CD4-positive, alpha-beta T cell treated with Interleukin-1 beta for 1 hour (primary cell): ENCODE measurements around the gene OR1Q1.
"Not testable (repeated sequence)": the region's sequence is repeated elsewhere in the genome, so short reads cannot be mapped to it uniquely, and the experiment has no call there.

Experiments used
- DNase-seq, 2 donors: peaks; one replicate each; pipeline ENCODE4 v3.0.0-alpha.2; 2020 to 2022

The OR1Q1 gene, protein sequence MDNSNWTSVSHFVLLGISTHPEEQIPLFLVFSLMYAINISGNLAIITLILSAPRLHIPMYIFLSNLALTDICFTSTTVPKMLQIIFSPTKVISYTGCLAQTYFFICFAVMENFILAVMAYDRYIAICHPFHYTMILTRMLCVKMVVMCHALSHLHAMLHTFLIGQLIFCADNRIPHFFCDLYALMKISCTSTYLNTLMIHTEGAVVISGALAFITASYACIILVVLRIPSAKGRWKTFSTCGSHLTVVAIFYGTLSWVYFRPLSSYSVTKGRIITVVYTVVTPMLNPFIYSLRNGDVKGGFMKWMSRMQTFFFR

DNA sequence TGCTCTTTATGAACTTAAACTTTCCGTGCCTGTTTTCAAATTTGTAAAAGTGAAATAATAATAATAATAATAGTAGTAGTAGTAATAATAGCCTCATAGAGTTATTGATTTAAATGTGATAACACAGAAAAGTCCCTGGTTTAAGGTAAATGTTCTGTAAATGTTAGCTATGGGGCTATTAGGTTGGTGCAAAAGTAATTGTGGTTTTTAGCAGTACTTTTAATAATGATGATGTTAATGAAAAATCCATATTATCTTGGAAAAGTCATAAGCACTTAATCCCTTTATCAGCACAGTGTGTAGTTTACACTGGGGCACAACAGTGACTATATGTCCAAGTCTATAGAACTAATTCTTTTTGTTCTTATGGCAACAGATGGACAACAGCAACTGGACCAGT is at the start of gene OR1Q1:
Gene OR1Q1 (plus strand): TSS at position 377 of the 400 bp plus-strand sequence. CDS start 0 bp downstream, at position 377.
- DNase-seq: no peak

DNA sequence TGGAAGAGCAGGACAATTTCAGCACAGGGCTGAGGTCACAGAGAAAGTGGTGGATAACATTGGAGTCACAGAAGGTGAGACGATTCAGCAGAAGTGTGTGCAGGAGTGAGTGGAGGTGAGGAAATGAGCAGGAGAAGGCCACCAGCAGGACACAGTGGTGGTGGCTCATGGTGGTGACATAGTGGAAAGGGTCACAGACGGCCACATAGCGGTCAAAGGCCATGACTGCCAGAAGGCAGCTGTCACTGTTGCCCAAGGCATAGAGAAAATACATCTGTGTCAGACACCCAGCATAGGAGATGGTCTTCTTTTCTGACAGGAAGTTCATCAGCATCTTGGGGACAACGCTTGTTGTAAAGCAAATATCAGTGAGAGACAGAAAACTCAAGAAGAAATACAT is 46.6 kb upstream of the OR1Q1 start:
- DNase-seq: no peak

DNA sequence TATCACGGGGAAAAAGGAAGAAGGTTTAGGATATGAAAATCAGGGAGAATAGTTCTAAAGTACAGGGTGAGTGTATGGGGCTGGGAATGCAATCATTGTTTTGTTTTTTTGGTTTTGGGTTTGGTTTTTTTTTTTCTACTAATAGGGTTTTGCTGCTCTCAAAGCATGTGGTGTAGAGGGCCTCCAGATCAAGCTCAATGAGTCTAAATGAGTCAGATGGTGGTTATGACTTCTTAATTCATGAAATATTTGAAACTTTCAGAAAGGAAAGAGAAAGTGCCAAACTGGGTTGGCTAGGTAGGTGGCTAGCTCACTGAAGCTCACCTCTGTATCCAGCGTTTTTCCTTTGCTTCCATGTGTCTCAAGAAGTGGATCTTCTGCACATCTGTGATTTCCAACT is 42.1 kb upstream of the OR1Q1 start:
- DNase-seq: no peak

DNA sequence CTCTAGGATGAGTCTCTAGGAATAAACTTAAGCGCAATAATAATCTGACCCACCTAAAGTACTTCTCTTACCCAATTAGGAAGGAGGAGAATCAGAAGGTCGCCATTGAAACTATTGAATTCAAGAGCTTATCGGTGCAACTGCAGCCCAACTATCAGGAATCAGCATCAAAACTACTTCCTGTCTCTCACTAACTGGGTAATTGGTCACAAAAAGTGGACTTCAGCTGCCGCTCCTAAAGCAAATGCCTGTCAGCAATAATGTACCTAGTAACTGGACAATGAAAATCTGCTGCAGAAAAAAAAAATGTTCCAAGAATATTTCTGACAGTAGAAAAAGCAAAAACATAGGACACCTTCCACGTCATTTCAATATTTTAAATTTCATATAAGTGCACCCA is 34.7 kb upstream of the OR1Q1 start:
- no peak for DNase-seq

DNA sequence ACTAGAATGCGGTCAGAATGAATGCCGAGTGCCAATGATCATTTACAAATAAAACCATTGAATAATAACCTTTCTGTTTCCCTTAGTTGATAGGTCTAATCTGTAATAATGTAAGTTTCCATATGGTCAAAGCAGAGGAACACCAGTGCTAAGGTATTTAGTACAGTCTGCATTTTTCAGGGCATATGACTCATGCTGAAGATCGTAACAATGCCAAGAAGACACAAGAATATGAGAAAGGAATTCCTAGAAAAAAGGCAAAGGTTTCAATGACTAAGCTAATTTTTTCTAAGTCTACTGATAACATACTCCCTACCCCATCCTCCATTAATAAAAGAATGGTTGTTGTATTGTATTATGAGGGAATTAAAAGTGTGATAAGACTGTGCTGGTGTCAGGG is 34.2 kb upstream of the OR1Q1 start:
- DNase-seq: no peak

DNA sequence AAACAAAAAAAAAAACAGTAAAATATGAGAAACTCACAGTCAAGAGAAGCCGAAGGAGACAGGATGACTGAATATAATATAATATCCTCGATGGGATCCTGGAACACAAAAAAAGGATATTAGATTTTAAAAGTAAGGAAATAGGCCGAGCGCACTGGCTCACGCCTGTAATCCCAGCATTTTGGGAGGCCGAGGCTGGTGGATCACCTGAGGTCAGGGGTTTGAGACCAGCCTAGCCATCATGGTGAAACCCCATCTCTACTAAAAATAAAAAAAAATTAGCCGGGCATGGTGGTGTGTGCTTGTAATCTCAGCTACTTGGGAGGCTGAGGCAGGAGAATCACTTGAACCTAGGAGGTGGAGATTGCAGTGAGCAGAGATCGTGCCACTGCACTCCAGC is 31.3 kb upstream of the OR1Q1 start, which contains the start of gene OR1L8:
Gene OR1L8 (minus strand): TSS at position 101 of the 400 bp plus-strand sequence. CDS start 14,907 bp downstream, outside the sequence.
- DNase-seq: not testable (repeated sequence)

DNA sequence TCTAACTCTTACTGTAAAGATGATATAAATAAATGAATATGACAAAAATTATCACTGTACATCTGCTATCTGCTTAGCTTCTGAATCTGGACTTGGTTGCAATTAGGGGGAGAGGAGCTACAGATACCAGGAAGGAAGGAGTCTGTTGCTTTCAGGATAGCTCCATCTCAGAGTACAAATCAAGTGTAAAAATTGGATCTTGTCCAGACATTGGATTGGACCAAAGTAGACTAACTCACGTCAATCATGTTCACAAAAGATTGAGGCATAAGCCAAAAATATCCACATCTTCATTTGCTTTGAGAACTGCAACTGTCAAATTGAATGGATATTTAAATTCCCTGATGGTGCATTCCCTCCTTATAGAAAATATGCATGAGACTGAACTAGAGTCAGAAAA is 8.8 kb upstream of the OR1Q1 start:
- DNase-seq: no peak

DNA sequence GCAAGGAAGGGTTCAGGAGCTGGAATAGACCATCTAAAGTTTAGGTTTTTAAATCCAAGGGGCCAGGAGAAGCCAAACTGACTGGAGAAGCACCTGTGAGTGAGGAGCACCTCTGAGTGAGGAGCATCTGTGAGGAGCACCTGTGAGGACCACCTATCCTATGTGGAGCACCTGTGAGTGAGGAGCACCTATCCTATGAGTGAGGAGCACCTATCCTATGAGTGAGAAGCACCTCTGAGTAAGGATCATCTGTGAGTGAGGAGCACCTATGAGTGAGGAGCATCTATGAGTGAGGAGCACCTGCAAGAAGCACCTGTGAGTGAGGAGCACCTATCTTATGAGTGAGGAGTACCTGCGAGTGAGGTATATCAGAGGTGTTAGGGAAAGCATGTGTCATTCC is 8.0 kb upstream of the OR1Q1 start:
- DNase-seq: no peak

DNA sequence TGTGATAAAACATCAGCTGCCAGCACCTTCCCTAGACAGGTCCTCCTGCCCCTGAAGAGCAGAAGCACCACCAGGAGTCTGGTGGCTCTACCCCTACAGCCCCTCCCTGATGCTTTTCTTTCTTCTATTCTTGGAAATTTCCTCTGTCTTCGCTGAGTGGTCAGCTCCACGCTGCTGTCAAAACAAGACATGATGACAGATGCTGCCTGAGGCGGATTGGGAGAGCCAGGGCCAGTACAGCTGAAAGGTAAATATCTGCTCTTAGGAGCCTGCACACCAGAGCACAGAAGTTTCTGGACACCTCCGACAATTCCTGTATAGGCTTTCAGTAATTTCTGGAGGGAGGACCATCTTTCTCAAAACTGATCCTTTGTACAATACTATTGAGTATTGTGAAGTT is 4.7 kb upstream of the OR1Q1 start:
- no peak for DNase-seq

DNA sequence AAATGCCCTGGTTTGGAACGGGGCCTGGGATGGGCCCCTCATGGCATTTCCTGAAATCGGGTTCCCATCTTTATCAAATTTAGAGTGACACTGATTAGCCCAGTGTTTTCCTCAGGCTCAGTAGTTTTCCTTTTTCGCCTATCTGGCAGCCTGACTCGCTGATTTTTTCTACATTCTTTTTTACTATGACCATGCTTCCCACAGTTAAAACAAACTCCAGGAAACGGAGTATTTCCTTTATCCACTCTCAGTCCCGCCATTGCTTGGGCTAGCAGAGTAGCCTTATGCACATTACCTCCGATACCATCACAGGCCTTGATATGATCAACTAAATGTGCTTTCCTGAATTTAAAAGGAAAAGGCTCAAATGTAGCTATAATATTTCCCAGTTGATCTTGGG is 5.5 kb downstream of the OR1Q1 start:
- no peak for DNase-seq

DNA sequence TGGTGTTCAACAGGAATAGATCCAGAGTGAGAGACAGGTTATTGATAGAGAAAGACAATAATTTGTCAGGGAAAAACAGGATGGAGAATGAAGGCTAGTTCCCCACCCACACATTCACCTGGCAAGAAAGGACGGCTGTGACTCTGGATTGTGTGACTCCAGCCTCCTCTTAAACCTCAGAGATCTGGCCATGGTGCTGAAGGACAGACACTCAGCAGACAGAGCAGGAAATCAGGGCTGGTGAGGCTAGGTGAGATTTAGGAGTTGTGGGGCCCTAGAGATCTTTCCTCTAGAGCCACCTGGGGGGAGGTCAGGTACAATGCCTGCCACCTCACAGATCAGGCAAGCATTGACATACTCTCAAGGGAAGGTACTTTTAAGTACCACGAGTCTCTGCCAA is 27.7 kb downstream of the OR1Q1 start:
- DNase-seq: no peak

DNA sequence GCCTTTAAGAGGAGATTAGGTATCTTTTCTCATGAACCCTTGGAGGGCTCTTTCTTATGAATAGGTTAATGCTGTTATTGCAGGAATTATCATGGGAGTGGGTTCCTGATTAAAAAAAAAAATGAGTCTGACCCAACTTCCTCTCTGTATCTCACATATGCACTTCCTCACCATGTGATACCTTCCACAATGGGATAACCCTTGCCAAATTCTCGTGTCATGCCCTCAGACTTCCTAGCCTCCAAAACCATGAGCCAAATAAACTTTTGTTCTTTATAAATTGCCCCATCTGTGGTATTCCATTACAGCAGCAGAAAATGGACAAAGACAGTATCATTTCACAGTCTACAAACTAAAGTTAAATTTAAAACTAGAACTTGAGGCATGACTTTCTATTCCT is 41.8 kb downstream of the OR1Q1 start:
- DNase-seq: no peak

DNA sequence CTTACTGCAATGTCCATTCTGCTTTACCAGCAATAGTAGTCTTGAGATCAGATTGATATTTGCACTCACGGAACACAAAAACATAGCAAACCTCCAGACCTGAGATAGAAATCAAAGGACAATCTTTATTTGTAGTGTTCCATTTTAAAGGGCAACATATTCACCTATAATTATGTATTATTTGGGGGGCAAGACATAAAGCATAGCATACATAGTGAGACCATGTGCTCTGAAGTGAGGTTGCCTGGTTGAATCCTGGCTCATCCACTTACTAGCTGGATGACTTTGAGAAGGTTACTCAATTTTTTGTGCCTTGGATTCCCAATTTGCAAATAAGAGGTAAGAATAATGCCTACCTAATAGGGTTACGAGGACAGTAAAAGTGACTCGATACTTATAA is 43.0 kb downstream of the OR1Q1 start, which contains the start of gene OR1B1:
Gene OR1B1 (minus strand): TSS at position 101 of the 400 bp plus-strand sequence.
- no peak for DNase-seq

DNA sequence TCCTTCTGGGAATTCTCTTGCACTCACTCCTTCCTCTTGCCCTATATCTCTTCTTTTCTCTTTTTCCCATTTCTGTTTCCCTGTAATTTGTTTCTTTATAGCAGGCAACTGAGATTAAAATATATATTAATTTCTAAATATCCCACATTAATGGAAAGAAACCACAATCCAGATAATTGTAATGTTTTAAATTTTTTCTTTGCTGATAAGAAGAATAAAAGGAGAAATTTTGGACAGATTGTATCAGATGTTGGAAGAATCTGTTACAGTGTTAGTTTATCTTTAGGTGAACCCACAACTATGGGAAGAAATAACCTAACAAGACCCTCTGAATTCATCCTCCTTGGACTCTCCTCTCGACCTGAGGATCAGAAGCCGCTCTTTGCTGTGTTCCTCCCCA is 46.9 kb downstream of the OR1Q1 start, which contains the start of gene OR1L1:
Gene OR1L1 (plus strand): TSS at position 301 of the 400 bp plus-strand sequence. CDS start 0 bp downstream, at position 301.
- no peak for DNase-seq
